ENCODE data around the gene HSPB1.
"Not testable (repeated sequence)": the region's sequence is repeated elsewhere in the genome, so short reads cannot be mapped to it uniquely, and the experiment has no call there.

HSPB1 gene

GRCh38 chr7:76335417-76335816 lies 32.9 kb downstream of the HSPB1 start:
- DNase-seq, result not testable (repeated sequence)

DNA sequence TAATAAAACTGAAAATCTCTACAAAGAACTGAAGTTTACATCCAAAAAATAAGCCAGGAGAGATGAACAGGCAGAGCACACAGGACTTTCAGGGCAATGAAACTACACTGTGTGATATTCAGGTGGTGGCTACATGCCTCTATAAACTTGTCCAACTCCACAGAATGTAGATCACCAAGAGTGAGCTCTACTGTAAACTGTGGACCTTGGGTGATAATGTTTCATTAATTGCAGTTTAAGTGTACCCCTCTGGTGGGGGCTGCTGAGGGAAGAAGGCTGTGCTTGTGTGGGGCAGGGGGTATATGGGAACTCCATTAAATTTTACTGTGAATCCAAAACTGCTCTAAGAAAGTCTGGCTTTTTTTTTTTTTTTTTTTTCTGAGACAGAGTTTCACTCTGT lies 33.6 kb downstream of the HSPB1 start:
- DNase-seq, result no peak

GRCh38 chr7:76337147-76337546 lies 34.7 kb downstream of the HSPB1 start:
- no peak for DNase-seq

- no peak for DNase-seq
Observed at GRCh38 chr7:76338298-76339084, 36.0 kb downstream of the HSPB1 start.

DNA sequence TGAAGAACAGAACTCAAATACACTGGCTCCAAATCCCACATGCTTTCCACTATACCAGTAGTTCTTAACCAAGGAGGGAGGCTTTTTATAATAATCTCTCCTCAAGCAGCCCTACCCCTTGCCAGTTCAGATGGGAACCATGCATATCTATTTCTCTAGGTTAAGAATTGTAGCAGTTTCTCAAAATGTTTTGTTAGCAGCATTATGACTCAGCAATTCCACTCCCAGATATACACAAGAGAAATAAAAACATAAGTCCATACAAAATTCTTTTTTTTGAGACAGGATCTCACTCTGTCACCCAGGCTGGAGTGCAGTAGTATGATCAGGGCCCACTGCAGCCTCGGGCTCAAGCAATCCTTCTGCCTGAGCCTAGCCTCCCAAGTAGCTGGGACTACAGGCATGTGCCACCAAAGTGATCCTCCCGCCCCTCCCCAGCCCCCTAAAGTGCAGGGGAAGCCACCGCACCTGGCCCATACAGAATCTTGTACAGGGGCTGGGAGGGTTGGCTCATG lies 38.2 kb downstream of the HSPB1 start:
- no peak for DNase-seq

DNA sequence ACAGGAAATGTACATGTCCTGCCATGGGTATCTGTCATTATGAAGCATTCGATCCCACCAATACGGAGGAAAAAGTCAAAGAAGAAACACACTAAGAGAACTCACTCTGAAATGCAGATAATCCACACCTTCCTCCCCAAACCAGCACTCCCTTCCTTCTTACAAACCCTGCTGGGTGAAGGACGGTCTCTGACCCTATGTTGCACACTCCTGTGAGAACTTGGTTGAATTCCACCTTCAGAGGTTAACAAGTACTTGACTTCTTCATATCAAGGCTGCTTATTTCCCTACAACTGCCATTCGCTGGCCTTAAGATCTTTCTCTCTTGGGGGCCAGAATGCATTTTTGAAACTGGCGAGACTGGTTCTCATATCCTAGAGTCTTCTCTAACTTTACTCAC lies 39.7 kb downstream of the HSPB1 start:
- no peak for DNase-seq

DNA sequence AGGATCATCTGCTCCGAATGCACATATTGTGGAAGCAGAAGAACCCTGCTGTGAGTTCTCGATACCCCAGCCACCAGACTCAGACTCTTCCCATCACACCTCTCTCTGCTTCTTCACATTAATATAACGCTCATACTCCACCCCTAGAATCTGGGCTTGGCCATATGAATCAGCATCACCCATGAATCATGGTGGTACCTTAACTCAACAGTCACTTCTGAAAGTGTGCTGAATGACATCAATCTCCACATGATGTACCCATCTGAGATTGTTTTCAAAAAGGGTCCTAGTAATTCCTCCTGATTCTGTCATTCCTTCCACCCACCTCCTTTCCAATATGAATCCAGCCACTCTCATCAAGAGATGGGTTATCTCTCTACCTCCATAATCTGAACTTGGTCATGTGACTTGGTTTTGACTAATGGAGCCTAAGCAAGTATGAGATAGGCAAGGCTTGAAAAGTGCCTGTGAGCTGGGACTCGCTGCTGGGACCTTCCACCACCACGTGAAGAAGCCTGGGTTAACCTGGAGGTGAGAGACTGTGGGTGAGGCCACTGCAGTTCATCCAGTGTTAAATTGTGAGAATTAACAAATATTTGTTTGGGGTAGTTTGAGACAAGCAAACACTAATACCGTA lies 40.9 kb downstream of the HSPB1 start:
- DNase-seq, result no peak

GRCh38 chr7:76343931-76344321 lies 41.5 kb downstream of the HSPB1 start:
- no peak for DNase-seq

DNA sequence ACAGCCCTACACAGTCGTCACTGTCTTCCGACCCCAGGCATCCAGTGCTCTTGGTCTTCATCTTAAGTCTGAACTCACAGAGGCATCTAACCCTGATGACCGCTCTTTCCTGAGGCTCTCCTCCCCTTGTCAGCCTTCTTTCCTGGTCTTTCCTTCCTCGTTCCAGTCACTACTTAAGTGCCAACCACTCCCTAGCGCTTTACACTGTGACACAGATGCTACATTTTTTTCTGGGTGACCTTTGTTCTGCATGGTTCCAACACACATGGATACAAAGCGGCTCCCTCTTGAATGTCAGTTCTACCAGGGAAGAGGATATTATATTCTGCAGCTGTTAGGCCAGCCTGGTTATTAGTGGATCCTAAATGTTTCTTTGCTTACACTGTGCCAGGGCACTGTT lies 43.6 kb downstream of the HSPB1 start:
- DNase-seq, result no peak

GRCh38 chr7:76346778-76347177 lies 44.3 kb downstream of the HSPB1 start:
- DNase-seq, result no peak

- DNase-seq, result no peak
Observed at GRCh38 chr7:76347710-76348109, 45.2 kb downstream of the HSPB1 start.

DNA sequence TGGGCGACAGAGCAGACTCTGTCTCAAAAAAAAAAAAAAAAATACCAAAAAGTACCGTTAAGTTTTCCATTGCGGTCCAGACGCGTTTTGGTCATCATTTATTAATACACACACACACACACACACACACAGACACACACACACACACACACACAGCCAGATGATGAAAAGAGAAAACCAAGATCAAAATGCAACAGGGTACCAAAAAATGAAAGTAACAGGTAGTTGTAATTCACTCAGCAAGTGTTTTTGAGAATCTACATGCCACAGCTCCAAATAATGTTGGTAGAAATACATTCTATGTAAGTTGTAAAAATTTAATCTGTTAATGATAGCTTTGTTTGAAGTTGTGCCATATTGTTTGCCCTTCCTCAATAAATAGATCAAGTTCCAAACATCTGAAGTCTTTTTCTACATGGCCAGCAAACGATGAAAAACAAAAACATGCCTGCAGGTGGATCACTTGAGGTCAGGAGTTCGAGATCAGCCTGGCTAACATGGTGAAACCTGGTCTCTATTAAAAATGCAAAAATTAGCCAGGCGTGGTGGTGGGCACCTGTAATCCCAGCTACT lies 46.9 kb downstream of the HSPB1 start:
- DNase-seq, result no peak

DNA sequence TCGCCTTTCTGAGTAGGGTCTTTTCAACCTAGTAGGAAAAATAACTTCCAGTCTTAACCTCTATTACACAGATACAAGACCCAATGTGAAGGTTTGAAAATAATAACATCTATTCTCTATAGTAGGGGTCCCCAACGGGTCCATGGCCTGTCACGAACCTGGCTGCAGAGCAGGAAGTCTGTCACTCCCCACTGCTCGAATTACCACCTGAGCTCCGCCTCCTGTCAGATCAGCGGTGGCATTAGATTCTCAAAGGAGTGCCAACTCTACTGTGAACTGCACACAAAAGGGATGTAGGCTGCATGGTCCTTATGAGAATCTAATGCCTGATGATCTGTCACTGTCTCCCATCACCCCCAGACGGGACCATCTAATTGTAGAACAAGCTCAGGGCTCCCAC lies 48.9 kb downstream of the HSPB1 start:
- DNase-seq, result no peak

GRCh38 chr7:76352193-76352592 lies 49.7 kb downstream of the HSPB1 start:
- DNase-seq, result no peak

- DNase-seq, result no peak
Observed at GRCh38 chr7:76353744-76354143, 51.3 kb downstream of the HSPB1 start.

Data from NCI-H1417 treated with DMSO at 0.1 percent for 48 hours (cell line).